SH-SY5Y (cell line): Measurements from ENCODE around the gene PDGFB.

Experiments
- GATA2 ChIP-seq: IDR thresholded peaks from 2 replicates; pipeline ENCODE4 v1.6.1; 2011; ENCODE audit warnings: mild to moderate bottlenecking, low read depth, low read length
- GATA3 ChIP-seq: IDR thresholded peaks from 2 replicates; pipeline ENCODE4 v1.6.1; 2011; ENCODE audit warnings: low read depth, mild to moderate bottlenecking, low read length, moderate library complexity

DNA sequence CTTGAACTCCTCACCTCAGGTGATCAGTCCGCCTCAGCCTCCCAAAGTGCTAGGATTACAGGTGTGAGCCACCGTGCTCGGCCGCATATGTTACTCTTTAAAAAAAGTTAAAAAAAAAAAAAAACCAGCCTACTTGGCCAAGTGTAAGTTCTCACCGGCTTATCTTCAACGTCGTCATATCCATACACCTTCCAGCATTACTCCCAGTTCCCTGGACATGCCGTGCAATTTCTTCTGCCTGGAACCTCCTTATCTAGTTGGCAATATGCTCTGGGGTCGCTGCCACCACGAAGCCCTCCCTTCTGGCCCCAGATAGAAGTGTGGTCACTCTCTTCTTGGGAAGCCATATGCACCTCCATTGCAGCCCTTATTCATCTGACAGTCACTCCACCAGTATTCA is 56.0 kb downstream of the PDGFB start:
- TF ChIP-seq GATA2, result no peak
- no peak for TF ChIP-seq GATA3
